SH-SY5Y (cell line): Measurements from ENCODE around the gene APOLD1.

Source experiments
- GATA2 ChIP-seq: IDR thresholded peaks from 2 replicates; pipeline ENCODE4 v1.6.1; 2011; ENCODE audit warnings: mild to moderate bottlenecking, low read depth, low read length
- GATA3 ChIP-seq: IDR thresholded peaks from 2 replicates; pipeline ENCODE4 v1.6.1; 2011; ENCODE audit warnings: low read depth, mild to moderate bottlenecking, low read length, moderate library complexity

- TF ChIP-seq GATA3 (no peak), GATA2 (no peak)
These were observed 54.6 kb downstream of the APOLD1 start for GRCh38 chr12:12839873-12840579.
